HepG2 (cell line): ENCODE measurements around the gene FMO1. TPM values are rescaled to one million over a fixed set of nuclear protein-coding genes. Genes with fewer than 3 reads are reported as not detected.

Experiments
- ATF1 ChIP-seq: IDR thresholded peaks from 2 replicates; pipeline ENCODE4 v1.6.1; 2016; ENCODE audit warnings: mild to moderate bottlenecking, control low read depth
- CEBPB ChIP-seq: IDR thresholded peaks from 2 replicates; pipeline ENCODE4 v1.6.1; 2011; ENCODE audit warnings: low read depth, low read length, improper control_type of control experiment, borderline replicate concordance
- GABPA ChIP-seq, 2 experiments: IDR thresholded peaks; 2 replicates each; pipeline ENCODE4 v1.6.1; 2011 to 2016; ENCODE audit warnings: low read depth in 2 of 2, low read length in 1 of 2, missing biosample characterization in 1 of 2, missing genetic modification characterization in 1 of 2
- GATAD1 ChIP-seq: IDR thresholded peaks from 2 replicates; pipeline ENCODE4 v1.6.1; 2016; ENCODE audit warnings: missing genetic modification reagents, missing compliant biosample characterization
- GTF2F1 ChIP-seq: fragments of 150-350 bp; IDR thresholded peaks from 2 replicates; pipeline ENCODE4 v1.6.1; 2014; ENCODE audit warnings: low read length
- HMG20B ChIP-seq: conservative IDR thresholded peaks from 2 replicates; pipeline ENCODE4 v1.6.1; 2016; ENCODE audit warnings: missing genetic modification reagents, missing compliant biosample characterization
- ISX ChIP-seq: sonication (generic); formaldehyde crosslinking; conservative IDR thresholded peaks from 2 replicates; pipeline ENCODE4 v1.5.0; 2020; ENCODE audit warnings: missing genetic modification reagents
- MAFK ChIP-seq, 2 experiments: IDR thresholded peaks in 1 of 2; conservative IDR thresholded peaks in 1 of 2; 2 replicates each; pipeline ENCODE4 v1.6.1; 2011; ENCODE audit warnings: improper control_type of control experiment in 2 of 2, low read length in 2 of 2
- POGZ ChIP-seq: sonication (generic); formaldehyde crosslinking; IDR thresholded peaks from 2 replicates; pipeline ENCODE4 v1.4.0; 2020; ENCODE audit warnings: mild to moderate bottlenecking, missing genetic modification reagents
- SMC3 ChIP-seq: IDR thresholded peaks from 2 replicates; pipeline ENCODE4 v1.6.1; 2011; ENCODE audit warnings: low read length, improper control_type of control experiment
- TFDP1 ChIP-seq: IDR thresholded peaks from 2 replicates; pipeline ENCODE4 v1.6.1; 2016; ENCODE audit warnings: missing compliant biosample characterization, missing genetic modification reagents, borderline replicate concordance
- ZNF644 ChIP-seq: IDR thresholded peaks from 2 replicates; pipeline ENCODE4 v1.6.1; 2016; ENCODE audit warnings: low read depth
- polyA plus RNA-seq, 8 experiments: library from polyadenylated mRNA; depleted of rRNA in 3 of 8; stranded (reverse) in 7 of 8; unstranded in 1 of 8; fragments of >200 nt; fragmentation: Illumina TruSeq in 4 of 8; extraction: Trizol in 4 of 8; gene quantifications; 2 replicates each; pipeline versions ENCODE4 v1.2.1 to v1.2.3, GENCODE V29; 2011 to 2016; ENCODE audit warnings: low read depth in 4 of 8, missing spikeins in 1 of 8, mixed read lengths in 1 of 8; ENCODE audit not compliant: insufficient read depth in 1 of 8
- total RNA-seq, 5 experiments: library from RNA; depleted of rRNA; stranded (reverse); fragments of >200 nt; fragmentation: Illumina TruSeq; extraction: Trizol; gene quantifications; 2 replicates each; pipeline ENCODE4 v1.2.3, GENCODE V29; 2016; ENCODE audit warnings: low read depth in 1 of 5
- TF ChIP-seq, protein P1 (sequence below): sonication (generic); formaldehyde crosslinking; IDR thresholded peaks from 2 replicates; pipeline ENCODE4 v1.4.0; 2020; ENCODE audit warnings: missing genetic modification reagents, borderline replicate concordance
- TF ChIP-seq, protein P2 (sequence below): IDR thresholded peaks from 2 replicates; pipeline ENCODE4 v1.6.1; 2016; ENCODE audit warnings: low read depth
- TF ChIP-seq, protein P3 (sequence below): IDR thresholded peaks from 2 replicates; pipeline ENCODE4 v1.6.1; 2016
- TF ChIP-seq, protein P4 (sequence below): sonication (generic); formaldehyde crosslinking; conservative IDR thresholded peaks from 2 replicates; pipeline ENCODE4 v1.8.0; 2022; ENCODE audit warnings: mild to moderate bottlenecking, moderate library complexity, missing genetic modification reagents

The FMO1 gene
- total and polyA plus RNA-seq, 2 of the 13 experiments (the other 11 are each of a cell fraction or from before 2014, with no cell fraction given): not detected

GRCh38 chr1:171313835-171314320 lies 65.6 kb downstream of the FMO1 start, which contains the start of gene FMO4 (continued):
- TF ChIP-seq, protein P1, sequence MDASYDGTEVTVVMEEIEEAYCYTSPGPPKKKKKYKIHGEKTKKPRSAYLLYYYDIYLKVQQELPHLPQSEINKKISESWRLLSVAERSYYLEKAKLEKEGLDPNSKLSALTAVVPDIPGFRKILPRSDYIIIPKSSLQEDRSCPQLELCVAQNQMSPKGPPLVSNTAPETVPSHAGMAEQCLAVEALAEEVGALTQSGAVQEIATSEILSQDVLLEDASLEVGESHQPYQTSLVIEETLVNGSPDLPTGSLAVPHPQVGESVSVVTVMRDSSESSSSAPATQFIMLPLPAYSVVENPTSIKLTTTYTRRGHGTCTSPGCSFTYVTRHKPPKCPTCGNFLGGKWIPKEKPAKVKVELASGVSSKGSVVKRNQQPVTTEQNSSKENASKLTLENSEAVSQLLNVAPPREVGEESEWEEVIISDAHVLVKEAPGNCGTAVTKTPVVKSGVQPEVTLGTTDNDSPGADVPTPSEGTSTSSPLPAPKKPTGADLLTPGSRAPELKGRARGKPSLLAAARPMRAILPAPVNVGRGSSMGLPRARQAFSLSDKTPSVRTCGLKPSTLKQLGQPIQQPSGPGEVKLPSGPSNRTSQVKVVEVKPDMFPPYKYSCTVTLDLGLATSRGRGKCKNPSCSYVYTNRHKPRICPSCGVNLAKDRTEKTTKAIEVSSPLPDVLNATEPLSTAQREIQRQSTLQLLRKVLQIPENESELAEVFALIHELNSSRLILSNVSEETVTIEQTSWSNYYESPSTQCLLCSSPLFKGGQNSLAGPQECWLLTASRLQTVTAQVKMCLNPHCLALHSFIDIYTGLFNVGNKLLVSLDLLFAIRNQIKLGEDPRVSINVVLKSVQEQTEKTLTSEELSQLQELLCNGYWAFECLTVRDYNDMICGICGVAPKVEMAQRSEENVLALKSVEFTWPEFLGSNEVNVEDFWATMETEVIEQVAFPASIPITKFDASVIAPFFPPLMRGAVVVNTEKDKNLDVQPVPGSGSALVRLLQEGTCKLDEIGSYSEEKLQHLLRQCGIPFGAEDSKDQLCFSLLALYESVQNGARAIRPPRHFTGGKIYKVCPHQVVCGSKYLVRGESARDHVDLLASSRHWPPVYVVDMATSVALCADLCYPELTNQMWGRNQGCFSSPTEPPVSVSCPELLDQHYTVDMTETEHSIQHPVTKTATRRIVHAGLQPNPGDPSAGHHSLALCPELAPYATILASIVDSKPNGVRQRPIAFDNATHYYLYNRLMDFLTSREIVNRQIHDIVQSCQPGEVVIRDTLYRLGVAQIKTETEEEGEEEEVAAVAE: 0 out of 2 replicates have a peak, but pooled peaks have one; percentile 44
- TF ChIP-seq GATAD1: peak; percentile 54; the same call in 1 of the 2 replicates
- TF ChIP-seq POGZ (CRISPR knock-in tag): peak; percentile 39; the same call in 1 of the 2 replicates
- TF ChIP-seq, protein P2, sequence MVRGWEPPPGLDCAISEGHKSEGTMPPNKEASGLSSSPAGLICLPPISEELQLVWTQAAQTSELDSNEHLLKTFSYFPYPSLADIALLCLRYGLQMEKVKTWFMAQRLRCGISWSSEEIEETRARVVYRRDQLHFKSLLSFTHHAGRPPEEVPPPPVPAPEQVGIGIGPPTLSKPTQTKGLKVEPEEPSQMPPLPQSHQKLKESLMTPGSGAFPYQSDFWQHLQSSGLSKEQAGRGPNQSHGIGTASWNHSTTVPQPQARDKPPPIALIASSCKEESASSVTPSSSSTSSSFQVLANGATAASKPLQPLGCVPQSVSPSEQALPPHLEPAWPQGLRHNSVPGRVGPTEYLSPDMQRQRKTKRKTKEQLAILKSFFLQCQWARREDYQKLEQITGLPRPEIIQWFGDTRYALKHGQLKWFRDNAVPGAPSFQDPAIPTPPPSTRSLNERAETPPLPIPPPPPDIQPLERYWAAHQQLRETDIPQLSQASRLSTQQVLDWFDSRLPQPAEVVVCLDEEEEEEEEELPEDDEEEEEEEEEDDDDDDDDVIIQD (CRISPR knock-in tag): peak; percentile 61; the same call in 1 of the 2 replicates
- TF ChIP-seq, protein P3, sequence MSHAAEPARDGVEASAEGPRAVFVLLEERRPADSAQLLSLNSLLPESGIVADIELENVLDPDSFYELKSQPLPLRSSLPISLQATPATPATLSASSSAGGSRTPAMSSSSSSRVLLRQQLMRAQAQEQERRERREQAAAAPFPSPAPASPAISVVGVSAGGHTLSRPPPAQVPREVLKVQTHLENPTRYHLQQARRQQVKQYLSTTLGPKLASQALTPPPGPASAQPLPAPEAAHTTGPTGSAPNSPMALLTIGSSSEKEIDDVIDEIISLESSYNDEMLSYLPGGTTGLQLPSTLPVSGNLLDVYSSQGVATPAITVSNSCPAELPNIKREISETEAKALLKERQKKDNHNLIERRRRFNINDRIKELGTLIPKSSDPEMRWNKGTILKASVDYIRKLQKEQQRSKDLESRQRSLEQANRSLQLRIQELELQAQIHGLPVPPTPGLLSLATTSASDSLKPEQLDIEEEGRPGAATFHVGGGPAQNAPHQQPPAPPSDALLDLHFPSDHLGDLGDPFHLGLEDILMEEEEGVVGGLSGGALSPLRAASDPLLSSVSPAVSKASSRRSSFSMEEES (CRISPR knock-in tag): peak; percentile 68; the same call in 1 of the 2 replicates
- no peak for TF ChIP-seq ISX
- TF ChIP-seq, protein P4, sequence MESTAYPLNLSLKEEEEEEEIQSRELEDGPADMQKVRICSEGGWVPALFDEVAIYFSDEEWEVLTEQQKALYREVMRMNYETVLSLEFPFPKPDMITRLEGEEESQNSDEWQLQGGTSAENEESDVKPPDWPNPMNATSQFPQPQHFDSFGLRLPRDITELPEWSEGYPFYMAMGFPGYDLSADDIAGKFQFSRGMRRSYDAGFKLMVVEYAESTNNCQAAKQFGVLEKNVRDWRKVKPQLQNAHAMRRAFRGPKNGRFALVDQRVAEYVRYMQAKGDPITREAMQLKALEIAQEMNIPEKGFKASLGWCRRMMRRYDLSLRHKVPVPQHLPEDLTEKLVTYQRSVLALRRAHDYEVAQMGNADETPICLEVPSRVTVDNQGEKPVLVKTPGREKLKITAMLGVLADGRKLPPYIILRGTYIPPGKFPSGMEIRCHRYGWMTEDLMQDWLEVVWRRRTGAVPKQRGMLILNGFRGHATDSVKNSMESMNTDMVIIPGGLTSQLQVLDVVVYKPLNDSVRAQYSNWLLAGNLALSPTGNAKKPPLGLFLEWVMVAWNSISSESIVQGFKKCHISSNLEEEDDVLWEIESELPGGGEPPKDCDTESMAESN: no peak
- TF ChIP-seq GABPA (IDR thresholded peaks at IDR 0.05; ENCODE audit: low read depth, low read length): peak; percentile 29; the same call in 1 of the 2 replicates
- TF ChIP-seq GABPA (CRISPR knock-in tag; IDR thresholded peaks at IDR 0.05; ENCODE audit: low read depth): peak; percentile 87
- TF ChIP-seq MAFK (conservative IDR thresholded peaks at IDR 0.05 in 1 of 2, IDR thresholded peaks at IDR 0.05 in 1 of 2; ENCODE audit: low read length in 2 of 2): peak; percentile 17 to 48; a peak in 1 of 4 replicates
- peak; percentile 40; the same call in 1 of the 2 replicates for TF ChIP-seq SMC3
- no peak for TF ChIP-seq HMG20B (CRISPR knock-in tag)
- peak; percentile 60; the same call in 1 of the 2 replicates for TF ChIP-seq ZNF644
- peak; percentile 49; the same call in 1 of the 2 replicates for TF ChIP-seq TFDP1 (CRISPR knock-in tag)
- no peak for TF ChIP-seq GTF2F1
- peak; percentile 59; the same call in 1 of the 2 replicates for TF ChIP-seq CEBPB
- peak; percentile 86 for TF ChIP-seq ATF1 (CRISPR knock-in tag)
